GM12874 (cell line): ENCODE results near the gene IL17RE.

ENCODE experiments used
- TF ChIP-seq, protein P1 (sequence below): IDR thresholded peaks from 2 replicates; pipeline ENCODE4 v1.5.1; 2011; ENCODE audit warnings: low read depth, mild to moderate bottlenecking, control low read depth, low read length, moderate library complexity; ENCODE audit not compliant: insufficient read depth

Gene IL17RE

DNA sequence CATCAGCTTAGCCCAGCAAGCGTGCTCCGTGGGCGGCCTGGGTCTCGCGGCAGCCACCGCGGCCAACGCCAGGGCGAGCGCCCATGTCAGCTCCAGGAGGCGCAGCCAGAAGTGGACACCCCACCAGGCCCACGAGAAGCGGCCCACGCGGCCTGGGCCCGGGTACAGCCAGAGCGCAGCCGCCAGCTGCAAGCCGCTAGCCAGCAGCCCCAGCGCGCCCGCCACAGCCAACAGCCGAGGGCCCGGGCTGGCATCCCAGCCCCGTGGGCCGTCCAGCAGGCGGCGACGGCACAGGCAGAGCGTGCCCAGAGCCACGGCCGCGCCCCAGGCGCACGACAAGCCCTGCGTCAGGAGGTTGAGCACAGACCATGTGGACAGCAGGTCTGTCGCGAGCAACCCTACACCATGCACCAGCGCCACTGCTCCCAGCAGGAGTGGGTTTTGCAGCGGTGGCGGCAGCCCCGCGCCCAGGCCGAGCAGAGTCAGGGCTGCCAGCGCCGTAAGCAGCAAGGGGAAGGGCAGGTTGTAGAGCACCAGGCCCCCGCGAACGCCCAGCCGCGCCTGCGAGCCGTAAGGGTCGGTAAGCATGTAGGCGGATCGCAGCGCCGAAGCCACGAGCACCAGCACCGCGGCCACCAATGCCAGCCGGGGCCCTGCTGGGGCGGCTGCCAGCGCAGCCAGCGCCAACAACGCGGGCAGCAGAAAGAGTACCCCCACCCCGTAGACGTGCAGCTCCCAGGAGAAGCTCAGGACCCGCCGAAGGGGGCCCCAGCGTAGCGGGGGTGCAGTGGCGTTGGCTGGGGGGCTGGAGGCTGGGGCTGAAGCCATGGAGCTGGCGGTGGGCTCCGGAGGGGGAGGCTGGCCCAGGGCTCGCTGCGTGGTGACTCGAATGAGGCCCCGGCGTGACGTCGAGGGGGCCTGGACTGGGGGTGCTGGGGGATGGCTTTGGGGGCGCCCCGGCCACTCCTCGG lies 44.7 kb downstream of the IL17RE start:
- TF ChIP-seq, protein P1, sequence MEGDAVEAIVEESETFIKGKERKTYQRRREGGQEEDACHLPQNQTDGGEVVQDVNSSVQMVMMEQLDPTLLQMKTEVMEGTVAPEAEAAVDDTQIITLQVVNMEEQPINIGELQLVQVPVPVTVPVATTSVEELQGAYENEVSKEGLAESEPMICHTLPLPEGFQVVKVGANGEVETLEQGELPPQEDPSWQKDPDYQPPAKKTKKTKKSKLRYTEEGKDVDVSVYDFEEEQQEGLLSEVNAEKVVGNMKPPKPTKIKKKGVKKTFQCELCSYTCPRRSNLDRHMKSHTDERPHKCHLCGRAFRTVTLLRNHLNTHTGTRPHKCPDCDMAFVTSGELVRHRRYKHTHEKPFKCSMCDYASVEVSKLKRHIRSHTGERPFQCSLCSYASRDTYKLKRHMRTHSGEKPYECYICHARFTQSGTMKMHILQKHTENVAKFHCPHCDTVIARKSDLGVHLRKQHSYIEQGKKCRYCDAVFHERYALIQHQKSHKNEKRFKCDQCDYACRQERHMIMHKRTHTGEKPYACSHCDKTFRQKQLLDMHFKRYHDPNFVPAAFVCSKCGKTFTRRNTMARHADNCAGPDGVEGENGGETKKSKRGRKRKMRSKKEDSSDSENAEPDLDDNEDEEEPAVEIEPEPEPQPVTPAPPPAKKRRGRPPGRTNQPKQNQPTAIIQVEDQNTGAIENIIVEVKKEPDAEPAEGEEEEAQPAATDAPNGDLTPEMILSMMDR: no peak

DNA sequence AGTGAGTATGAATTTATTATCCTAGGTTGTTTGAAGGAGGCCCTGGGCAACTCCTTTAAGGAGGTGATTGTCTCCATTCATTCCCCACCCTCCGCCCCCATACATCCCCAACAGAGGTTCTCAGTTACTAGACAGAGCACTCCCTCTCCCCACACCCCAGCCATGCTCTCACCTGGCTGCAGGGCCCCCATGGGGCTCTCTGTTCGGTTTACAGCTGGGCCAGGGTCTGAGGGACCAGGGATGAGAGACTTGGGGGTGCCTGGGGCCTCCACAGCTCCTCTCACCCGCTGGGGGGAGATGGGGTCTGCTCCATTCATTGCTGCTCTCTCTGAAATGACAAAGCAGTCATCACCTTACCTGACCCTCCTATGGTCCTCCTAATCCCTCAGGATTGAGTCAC lies 45.9 kb downstream of the IL17RE start:
- TF ChIP-seq, protein P1: no peak

DNA sequence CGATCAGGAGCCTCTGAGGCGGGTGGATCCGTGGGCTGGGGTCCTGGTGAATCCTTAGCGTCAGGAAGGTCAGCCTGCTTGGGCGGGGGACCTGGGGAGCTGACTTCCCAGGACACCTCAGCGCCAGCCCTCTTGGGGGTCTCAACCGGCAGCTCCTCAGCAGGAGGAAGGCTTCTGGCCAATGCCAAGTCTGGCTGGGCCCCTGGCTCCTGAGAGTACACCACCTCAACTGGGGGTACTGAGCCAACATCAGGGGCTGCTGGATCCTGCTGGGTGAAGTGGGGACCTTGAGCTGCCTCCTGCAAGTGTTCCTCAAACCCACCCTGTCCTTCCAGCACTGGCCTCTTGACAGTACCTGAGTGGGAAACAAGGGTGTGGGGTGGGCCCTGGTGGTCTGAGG lies 46.5 kb downstream of the IL17RE start:
- TF ChIP-seq, protein P1: no peak

DNA sequence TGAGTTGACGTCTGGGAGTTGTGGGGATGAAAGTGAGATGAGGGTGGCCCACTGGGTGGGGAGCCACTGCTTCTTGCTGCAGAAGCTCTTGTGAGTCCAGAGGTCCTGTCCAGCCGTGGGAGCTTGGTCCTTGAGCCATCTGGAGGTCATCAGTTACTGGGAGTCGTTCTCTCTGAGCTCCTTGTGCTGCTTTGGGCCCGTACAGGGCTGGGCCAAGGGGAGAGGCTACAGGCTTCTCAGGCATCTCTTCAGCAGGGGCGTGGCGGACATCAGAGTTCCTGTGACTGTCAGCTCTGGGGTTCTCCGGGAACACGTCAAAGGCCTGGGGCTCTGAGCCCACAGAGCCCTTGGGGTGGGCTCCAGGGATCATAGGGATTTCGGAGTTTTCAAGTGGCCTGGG lies 47.0 kb downstream of the IL17RE start:
- TF ChIP-seq, protein P1: no peak

DNA sequence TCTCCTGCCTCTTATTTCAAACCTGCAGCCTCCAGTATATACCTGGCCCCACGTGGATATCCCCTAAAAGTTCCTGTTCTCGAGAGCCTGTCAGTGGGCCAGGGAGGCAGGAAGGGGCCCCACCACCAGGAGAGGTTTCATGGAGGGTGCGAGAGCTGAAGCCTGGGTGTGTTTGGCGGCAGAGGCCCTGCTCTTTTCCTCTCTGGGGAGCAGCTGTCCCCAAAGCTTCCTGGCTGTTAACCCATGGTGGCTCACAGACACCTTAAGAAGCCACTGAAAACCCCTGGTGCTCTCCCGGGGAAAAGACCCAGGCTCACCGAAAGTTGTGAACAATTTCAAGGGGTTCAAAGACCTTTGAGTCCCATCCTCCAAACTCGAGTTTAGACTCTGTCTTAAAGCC lies 48.5 kb downstream of the IL17RE start:
- TF ChIP-seq, protein P1: no peak

DNA sequence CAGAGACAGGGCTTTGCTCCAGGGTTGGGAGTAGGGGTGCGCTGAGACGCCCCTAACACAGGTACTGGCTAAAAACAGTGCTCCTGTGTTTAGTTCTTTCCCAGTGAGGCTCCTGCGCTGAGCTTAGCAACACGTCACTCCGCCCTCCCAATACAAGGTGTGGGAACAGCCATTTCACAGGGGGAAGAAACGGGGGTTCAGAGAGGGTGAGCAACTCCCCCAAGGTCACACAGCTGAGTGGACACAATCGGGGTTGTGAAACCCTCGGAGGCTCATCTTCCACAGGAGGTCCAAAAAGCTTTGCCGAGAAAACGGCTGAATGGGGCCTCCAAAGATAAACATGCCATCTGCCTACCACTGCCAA lies 48.9 kb downstream of the IL17RE start:
- TF ChIP-seq, protein P1: no peak

DNA sequence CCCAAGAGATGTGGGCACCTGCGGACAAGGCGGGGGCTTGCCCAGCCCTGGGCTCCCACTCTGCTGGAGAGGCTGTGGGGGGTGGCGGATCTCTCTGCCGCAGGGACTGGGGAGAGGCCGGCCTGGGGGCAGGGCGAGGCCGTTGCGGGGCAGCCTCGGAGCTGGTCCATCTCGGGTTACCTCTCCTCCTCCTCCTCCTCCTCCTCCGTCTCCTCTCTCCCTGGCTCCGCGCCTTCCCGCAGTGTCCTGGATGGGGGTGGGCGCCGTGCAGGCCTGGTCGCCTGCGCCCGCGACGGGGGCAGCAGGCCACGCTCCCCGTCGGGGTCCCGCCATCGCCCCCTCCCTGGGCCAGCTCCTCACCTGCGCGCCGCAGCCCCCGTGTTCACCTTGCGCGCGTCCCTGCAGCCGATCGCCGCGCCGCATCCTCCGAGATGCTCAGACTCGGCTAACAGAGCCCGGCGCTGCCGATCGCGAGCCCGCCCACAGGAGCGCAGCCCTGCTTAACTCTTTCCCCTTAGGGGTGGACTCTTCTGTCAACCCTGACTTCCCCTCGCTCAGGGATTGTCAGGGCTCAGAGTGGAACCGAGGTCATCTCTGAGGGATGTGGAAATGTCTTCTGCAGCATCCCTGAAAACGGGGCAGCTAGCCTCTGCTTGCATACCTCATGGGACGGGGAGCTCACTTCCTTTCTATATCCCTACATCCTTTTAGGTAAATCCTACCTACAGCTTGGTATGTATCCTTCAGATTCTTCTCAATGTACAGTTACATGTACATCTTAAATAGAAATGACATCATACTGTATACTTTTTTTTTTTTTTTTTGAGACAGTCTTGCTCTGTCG lies 49.5 kb downstream of the IL17RE start, which contains the start of gene PRRT3:
TSS of gene PRRT3 (minus strand) at position 447 of the 844 bp plus-strand sequence. CDS start 2,293 bp downstream, outside the sequence.
- TF ChIP-seq, protein P1: no peak
